Amniotic epithelial cell (primary cell): ENCODE measurements around the gene MB21D2.
A peak's percentile ranks its signal among the peaks of the same experiment; 100 is the strongest.
"Not testable (repeated sequence)": the region's sequence is repeated elsewhere in the genome, so short reads cannot be mapped to it uniquely, and the experiment has no call there.

Experiments used
- DNase-seq: peaks from one replicate; pipeline ENCODE4 v3.0.0-alpha.2; 2010; ENCODE audit warnings: low read depth

The MB21D2 gene

GRCh38 chr3:192860454-192860853, 57.2 kb downstream of the MB21D2 start:
- no peak for DNase-seq

DNA sequence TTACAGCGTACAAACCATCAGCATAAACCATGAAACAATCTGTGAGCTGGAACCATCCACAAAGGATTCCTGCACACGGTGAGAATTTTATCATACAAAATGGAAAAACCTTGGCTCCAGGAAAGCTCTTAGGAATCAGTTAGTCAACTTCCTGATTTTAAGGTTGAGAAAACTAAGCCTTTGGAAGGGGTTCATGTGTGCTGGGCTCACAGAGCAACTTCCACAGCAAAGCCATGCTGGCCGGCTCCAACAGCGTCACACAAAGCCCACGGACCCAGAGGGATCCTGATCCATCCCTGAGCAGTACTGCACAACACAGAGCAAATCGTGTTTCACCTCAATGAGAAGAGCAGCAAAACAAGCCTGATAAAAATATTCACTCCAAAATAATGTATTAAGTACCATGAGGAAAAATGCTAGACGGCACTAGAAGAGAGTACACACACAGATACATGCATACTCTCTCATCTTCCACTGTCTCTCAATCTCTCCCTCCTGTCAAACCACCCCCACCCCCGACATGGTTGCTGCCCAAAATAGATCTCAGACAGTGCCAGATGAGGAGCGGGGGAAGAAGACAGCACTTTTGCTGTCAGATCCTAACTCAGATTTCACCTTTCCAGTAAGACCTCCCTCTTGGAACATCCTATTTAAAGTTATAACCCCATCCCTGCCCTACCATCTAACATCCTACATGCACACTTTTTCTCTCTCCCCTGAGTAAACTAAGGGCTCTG, 58.6 kb downstream of the MB21D2 start:
- no peak for DNase-seq

DNA sequence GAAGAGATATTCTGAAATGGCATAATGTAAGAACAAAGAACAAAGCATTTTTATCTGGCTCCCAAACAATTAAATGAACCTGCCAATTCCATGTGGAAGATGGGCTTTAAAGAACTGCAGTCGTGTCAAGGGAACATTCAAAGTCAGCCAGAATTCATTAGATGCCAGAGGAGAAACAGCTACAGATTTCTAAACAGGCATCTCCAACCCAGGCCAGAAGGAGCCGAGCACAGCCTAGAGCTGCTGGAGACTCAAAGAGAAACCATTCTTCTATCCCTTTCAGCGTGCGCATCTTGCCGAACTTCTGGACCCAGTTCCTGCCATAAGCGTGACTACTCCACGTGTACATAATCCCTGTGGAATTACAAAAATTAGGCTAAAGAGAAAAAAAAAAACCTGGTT, 60.4 kb downstream of the MB21D2 start:
- no peak for DNase-seq

- DNase-seq, result no peak
Observed at GRCh38 chr3:192855434-192855833, 62.2 kb downstream of the MB21D2 start.

DNA sequence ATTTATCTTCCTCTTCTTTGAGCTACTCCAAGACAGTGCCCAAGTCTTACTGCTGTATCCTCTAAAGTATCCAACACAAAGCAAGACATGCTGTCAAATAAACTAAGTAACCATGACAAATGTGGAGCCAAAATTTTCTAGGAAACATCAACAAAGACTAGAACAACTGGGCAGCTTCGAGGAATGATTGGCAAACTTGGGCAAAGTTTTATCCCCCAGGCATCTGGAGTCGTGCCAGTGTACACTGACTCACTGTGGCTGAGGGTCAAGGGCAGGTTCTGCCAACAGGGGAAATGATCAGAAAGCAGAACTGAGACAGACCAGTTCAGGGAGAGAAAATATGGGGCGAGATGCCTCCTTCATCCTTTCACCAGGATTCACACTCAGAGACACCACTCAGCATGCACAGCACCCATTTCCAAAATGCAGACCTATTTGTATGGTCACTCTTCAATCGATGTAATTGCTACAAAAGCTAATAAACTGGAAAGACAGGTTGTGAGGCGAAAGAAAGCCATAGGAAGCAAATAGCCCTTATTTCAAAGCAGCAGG, 65.8 kb downstream of the MB21D2 start:
- peak; percentile 79 for DNase-seq

DNA sequence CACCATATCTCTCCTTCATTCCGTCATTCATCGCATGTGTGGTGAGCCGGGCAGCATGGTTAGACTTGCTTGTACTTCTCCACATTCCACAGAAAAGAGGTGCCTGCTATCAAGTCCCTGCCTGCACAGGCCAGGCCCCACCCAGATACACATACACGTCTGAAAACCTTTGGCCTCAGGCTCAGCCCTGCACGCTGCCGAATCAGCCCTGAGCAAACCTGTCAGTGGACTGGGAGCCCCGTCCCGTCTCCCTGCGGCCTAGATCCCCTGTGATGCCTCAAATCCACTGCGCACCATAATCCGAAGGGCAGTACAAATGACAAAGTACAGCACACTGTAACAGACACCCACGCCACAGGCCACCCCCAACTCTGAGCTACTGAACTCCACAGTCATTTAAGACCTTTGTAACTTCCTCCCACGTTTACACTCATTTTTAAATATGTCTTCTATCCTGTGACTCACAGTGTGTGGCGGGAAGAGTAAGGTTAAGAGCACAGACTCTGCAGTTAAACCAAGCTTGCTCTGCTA, 67.1 kb downstream of the MB21D2 start:
- DNase-seq, result peak; percentile 83

- not testable (repeated sequence) for DNase-seq
Observed at GRCh38 chr3:192849821-192850220, 67.8 kb downstream of the MB21D2 start.

GRCh38 chr3:192848371-192849233, 69.1 kb downstream of the MB21D2 start:
- DNase-seq, result no peak

- peak; percentile 67 for DNase-seq
Observed at GRCh38 chr3:192847941-192848340, 69.7 kb downstream of the MB21D2 start.

- no peak for DNase-seq
Observed at GRCh38 chr3:192845526-192845855, 72.2 kb downstream of the MB21D2 start.

DNA sequence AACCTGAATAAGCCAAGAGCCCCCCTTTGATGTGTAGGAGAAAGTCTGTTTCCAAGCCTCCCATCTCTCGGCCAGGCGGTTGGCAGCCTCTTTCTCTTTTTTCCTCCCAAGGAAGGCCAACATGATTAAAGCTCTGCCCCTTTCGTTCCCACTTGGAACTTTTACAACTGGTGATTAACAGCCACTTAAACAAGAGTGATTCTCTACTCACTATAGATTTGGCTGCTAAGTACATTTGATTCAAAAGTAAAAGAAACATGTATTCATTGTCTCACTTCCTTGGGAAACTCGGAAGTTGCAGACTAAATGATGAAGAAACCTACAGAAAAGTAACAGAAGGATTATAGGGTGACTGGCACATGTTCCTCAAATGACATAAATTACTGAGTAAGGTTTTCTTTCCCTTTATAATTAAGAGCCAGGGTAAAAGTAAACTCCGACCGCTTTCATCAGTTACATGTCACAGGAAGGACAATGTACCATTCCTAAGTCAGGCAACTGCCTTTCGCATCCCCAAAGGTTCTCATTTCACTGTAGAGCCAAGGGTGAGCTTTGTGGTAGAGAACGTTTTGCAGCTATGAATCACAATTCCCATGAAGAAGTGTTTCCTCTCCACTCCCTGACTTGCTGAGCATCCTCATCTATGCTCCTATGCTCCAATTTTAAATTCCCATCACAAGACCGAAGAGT, 72.7 kb downstream of the MB21D2 start:
- no peak for DNase-seq

DNA sequence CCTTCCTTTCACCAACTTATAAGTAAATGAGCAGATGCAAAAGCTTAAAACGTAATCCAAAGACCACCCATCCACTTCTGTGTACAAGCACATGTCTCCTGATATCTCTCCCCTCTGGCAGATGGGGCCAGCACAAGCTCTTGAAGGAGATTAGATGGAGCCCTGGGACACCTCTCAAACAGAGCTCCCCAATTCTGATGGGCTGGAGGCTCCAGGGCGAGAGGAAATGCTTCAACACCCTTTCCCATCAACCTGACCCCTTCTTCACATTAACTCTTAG, 73.2 kb downstream of the MB21D2 start:
- no peak for DNase-seq

DNA sequence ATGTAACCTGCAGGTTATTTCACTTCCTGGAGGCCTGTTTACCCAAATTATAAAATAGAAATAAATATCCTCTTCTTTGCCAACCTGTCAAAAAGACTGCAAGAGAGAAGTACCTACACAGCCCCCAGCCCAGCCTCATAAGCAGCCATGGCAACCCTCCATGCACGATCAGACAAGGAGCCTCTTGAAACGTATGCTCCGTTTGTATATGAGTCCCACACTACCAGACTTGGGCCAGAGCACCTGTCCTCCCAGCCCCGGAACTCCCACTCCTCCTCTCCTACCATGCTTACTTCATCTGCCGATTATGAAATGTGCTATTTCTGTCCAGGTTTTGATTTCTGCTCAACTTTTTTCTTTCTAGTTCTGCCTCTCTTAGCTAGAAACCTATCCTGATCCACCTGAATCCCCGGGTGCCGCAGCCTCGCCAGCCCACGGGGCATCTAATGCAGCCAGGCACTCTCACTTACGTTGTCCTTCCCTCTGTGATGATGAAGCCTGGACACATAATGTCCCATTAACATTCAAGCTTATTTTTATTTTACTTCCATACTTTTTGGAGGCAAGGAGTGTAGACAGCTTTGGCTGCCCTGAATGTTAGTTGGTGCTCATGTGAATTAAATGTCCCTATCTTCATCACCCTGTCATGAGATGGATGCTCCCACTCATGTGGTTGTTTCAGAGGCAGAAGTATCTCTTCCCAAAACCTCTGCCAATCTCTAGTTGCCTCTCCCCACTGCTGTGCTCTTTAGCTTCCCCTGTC, 73.8 kb downstream of the MB21D2 start:
- DNase-seq, result no peak

- DNase-seq, result no peak
Observed at GRCh38 chr3:192843119-192843518, 74.5 kb downstream of the MB21D2 start.

- no peak for DNase-seq
Observed at GRCh38 chr3:192842711-192843110, 74.9 kb downstream of the MB21D2 start.

DNA sequence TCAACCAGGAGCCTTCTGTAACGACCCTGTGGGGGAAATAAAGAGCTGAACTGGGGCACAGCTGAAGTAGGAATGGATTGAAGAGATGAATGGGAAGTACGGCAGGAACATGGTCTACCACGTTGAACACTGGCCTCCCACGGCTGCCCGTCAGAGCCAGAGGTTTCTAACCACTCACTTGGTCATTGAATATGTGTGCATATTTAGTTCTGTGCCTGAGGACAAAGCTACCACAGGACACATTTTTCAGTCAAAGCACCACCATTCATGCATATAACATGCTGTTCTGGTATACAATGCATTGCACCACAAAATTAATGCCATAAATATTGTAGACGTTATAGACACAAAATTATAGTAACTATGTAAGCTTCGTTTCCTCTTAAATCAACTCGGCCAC, 75.5 kb downstream of the MB21D2 start:
- no peak for DNase-seq

GRCh38 chr3:192841428-192841827, 76.2 kb downstream of the MB21D2 start:
- DNase-seq, result no peak

- no peak for DNase-seq
Observed at GRCh38 chr3:192840143-192840836, 77.4 kb downstream of the MB21D2 start.

DNA sequence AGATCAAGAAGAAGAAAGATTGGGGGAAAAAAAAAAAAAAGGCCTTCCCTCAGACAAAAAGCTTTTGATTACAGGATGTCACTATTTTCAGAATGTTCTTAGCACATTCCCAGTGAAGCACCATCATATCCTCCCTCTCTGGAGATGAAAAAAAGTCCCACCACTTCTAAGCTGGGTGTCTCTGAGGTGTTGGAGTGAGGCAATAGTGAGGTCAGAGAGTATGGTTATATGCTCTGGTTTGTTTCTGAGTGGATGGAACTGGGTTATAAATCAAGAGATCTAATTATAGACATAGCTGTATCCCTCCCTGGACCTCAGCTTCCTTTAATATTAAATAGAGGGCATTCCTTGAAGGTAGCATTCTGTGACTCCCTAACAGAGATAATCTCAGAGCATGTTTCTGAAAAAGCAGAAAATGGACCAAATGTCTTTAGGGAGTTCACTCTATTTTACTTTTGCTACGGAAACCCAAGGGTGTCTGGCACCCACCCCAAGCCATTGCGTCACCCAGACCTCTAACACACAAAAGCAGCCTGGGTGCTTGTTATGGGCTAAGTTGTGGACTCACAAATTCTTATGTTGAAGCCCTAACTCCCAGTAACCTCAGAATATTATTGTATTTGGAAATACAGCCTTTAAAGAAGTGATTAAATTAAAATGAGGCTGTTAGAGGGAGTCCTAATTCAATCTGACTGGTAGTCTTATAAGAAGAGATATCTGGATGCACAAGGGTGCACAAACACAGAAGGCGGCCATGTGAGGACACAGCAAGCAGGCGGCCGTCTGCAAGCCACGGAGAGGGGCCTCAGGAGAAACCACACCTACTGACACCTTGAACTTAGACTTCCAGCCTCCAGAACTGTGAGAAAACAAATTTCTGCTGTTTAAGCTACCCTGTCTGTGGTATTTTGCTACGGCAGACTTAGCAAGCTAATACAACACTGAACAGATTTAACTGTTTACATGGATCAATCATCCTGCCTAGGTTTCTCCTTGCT, 81.5 kb downstream of the MB21D2 start:
- peak; percentile 97 for DNase-seq

DNA sequence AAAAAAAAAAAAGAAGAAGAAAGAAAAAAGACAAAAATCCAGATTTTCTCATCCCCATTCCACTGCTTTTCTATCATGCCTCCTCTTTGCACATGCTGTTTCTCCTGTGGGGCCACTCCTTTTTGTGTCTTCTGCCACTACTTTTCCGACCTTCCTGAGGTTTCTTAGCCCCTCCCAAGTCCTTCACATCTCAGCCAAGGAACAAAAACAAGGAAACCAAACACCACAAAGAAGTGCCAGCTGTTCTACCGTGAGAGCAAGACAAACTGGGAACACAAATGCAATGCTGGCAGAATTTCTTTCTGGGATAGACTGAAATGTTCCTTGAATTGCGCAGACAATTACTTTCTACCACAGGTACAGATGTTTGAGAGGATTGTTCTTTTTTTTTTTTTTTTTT, 83.2 kb downstream of the MB21D2 start:
- no peak for DNase-seq
